Transverse colon (tissue), 4 donors: ENCODE results near the gene CSH2.
"Not testable (repeated sequence)": the region's sequence is repeated elsewhere in the genome, so short reads cannot be mapped to it uniquely, and the experiment has no call there.

Experiments
- EP300 ChIP-seq: sonication (generic); formaldehyde crosslinking; IDR thresholded peaks from one replicate; pipeline ENCODE4 v1.6.1; 2017; ENCODE audit warnings: antibody characterized with exemption, low read depth
- POLR2A ChIP-seq: fragments of 450-650 bp; IDR thresholded peaks from one replicate; pipeline ENCODE4 v1.6.1; 2016; ENCODE audit warnings: antibody characterized with exemption, mild to moderate bottlenecking, moderate library complexity
- POLR2AphosphoS5 ChIP-seq, 3 donors: sonication (generic); formaldehyde crosslinking; IDR thresholded peaks; one replicate each; pipeline ENCODE4 v1.6.1; 2016; ENCODE audit warnings: antibody characterized with exemption in 3 of 3
- TF ChIP-seq, protein P1 (sequence below), 5 experiments: fragments of 200-600 bp in 3 of 5; fragments of 450-650 bp in 2 of 5; sonication (generic) in 3 of 5; IDR thresholded peaks; 1 replicate in 2 of 5; 2 replicates in 3 of 5; pipeline ENCODE4 v1.5.1; 2016 to 2017; ENCODE audit warnings: antibody characterized with exemption in 5 of 5, inconsistent platforms in 3 of 5, mild to moderate bottlenecking in 2 of 5, moderate library complexity in 1 of 5

- TF ChIP-seq, protein P1, sequence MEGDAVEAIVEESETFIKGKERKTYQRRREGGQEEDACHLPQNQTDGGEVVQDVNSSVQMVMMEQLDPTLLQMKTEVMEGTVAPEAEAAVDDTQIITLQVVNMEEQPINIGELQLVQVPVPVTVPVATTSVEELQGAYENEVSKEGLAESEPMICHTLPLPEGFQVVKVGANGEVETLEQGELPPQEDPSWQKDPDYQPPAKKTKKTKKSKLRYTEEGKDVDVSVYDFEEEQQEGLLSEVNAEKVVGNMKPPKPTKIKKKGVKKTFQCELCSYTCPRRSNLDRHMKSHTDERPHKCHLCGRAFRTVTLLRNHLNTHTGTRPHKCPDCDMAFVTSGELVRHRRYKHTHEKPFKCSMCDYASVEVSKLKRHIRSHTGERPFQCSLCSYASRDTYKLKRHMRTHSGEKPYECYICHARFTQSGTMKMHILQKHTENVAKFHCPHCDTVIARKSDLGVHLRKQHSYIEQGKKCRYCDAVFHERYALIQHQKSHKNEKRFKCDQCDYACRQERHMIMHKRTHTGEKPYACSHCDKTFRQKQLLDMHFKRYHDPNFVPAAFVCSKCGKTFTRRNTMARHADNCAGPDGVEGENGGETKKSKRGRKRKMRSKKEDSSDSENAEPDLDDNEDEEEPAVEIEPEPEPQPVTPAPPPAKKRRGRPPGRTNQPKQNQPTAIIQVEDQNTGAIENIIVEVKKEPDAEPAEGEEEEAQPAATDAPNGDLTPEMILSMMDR (IDR thresholded peaks at IDR 0.05), result not testable (repeated sequence)
- TF ChIP-seq POLR2AphosphoS5 (IDR thresholded peaks at IDR 0.05); POLR2A; EP300: not testable (repeated sequence)
These were observed 48.9 kb upstream of the CSH2 start for GRCh38 chr17:63922402-63922801.
